GM12892 (cell line): ENCODE measurements around the gene FRY.

Experiments used
- POLR2A ChIP-seq: IDR thresholded peaks from 2 replicates; pipeline ENCODE4 v1.6.1; 2011; ENCODE audit warnings: low read depth, low read length, control low read depth
- POLR2AphosphoS5 ChIP-seq: IDR thresholded peaks from 2 replicates; pipeline ENCODE4 v1.6.1; 2011; ENCODE audit warnings: low read depth, low read length, control low read depth
- TAF1 ChIP-seq: IDR thresholded peaks from 2 replicates; pipeline ENCODE4 v1.6.1; 2011; ENCODE audit warnings: low read depth, mild to moderate bottlenecking, control low read depth, low read length, borderline replicate concordance

GRCh38 chr13:32026623-32027022 lies 5.0 kb upstream of the FRY start:
- TF ChIP-seq POLR2AphosphoS5 (no peak), POLR2A (no peak), TAF1 (no peak)
